DOHH2 (cell line): Measurements from ENCODE around the gene SAMSN1.

ENCODE experiments used
- H3F3A ChIP-seq: fragments of 200-600 bp; sonication (generic), shearing (Covaris generic); 2 replicates; pipeline ENCODE4 v1.6.0; 2016; ENCODE audit warnings: antibody characterized with exemption, mild to moderate bottlenecking; ENCODE audit not compliant: control insufficient read depth, insufficient read depth
- H3K27ac ChIP-seq: fragments of 200-600 bp; sonication (generic); 2 replicates; pipeline ENCODE4 v1.5.1; 2014; ENCODE audit warnings: low read depth, mild to moderate bottlenecking, low read length, moderate library complexity
- H3K27me3 ChIP-seq: fragments of 200-600 bp; sonication (generic); 2 replicates; pipeline ENCODE4 v1.6.1; 2014; ENCODE audit warnings: mild to moderate bottlenecking, low read length, mixed read lengths; ENCODE audit not compliant: control insufficient read depth
- H3K36me3 ChIP-seq: fragments of 200-600 bp; sonication (generic); 2 replicates; pipeline ENCODE4 v1.6.1; 2014; ENCODE audit warnings: mild to moderate bottlenecking, low read length, moderate library complexity, mixed read lengths; ENCODE audit not compliant: control insufficient read depth
- H3K4me1 ChIP-seq: fragments of 200-600 bp; sonication (generic); 2 replicates; pipeline ENCODE4 v1.6.1; 2014; ENCODE audit warnings: mild to moderate bottlenecking, low read length, mixed read lengths; ENCODE audit not compliant: control insufficient read depth
- H3K4me2 ChIP-seq: fragments of 200-600 bp; sonication (generic); 2 replicates; pipeline ENCODE4 v1.6.0; 2014; ENCODE audit warnings: mild to moderate bottlenecking, low read length, moderate library complexity
- H3K4me3 ChIP-seq: fragments of 200-600 bp; sonication (generic); 2 replicates; pipeline ENCODE4 v1.5.1; 2014; ENCODE audit warnings: mild to moderate bottlenecking, low read length, mixed read lengths
- H3K79me2 ChIP-seq: fragments of 200-600 bp; sonication (generic); 2 replicates; pipeline ENCODE4 v1.6.1; 2014; ENCODE audit warnings: mild to moderate bottlenecking, low read length, mixed read lengths; ENCODE audit not compliant: control insufficient read depth
- H3K9me2 ChIP-seq: fragments of 200-600 bp; sonication (generic); replicated peaks from 2 replicates; pipeline ENCODE4 v1.6.1; 2014; ENCODE audit warnings: mild to moderate bottlenecking, low read length, mixed read lengths; ENCODE audit not compliant: control insufficient read depth
- H3K9me3 ChIP-seq: fragments of 200-600 bp; sonication (generic); 2 replicates; pipeline ENCODE4 v1.6.1; 2014; ENCODE audit warnings: antibody characterized with exemption, low read length, mixed read lengths; ENCODE audit not compliant: control insufficient read depth, insufficient read depth
- H4K20me1 ChIP-seq: fragments of 200-600 bp; sonication (generic); 2 replicates; pipeline ENCODE4 v1.6.0; 2014; ENCODE audit warnings: low read depth, mild to moderate bottlenecking, antibody characterized with exemption, low read length, moderate library complexity; ENCODE audit not compliant: control insufficient read depth, insufficient read depth
- CTCF ChIP-seq: fragments of 200-600 bp; sonication (generic); IDR thresholded peaks from one replicate; pipeline ENCODE4 v1.5.1; 2014; ENCODE audit warnings: antibody characterized with exemption, mild to moderate bottlenecking, low read depth, low read length; ENCODE audit not compliant: poor library complexity, severe bottlenecking
- EZH2phosphoT487 ChIP-seq: fragments of 200-600 bp; sonication (generic); IDR thresholded peaks from 2 replicates; pipeline ENCODE4 v1.6.1; 2017; ENCODE audit warnings: borderline replicate concordance, mild to moderate bottlenecking, antibody characterized with exemption, low read length, moderate library complexity, mixed read lengths

The SAMSN1 gene

GRCh38 chr21:14545906-14546480 is at the start of gene SAMSN1:
Gene SAMSN1, minus strand, starts transcription at chr21:14546315. Its CDS starts 54 bp downstream, at chr21:14546261.
- Histone ChIP-seq H3K36me3 (no peaks in the 10 kb centered on the region), H3F3A (no peaks in the 10 kb centered on the region), H3K79me2 (no peaks in the 10 kb centered on the region), H3K4me1 (peaks cover 10% of the 10 kb centered on the region; the same call in 1 of the 2 replicates), H3K4me2 (peak within 1 kb of the TSS; percentile 49), H3K4me3 (peak within 1 kb of the TSS; percentile 64), H4K20me1 (no peaks in the 10 kb centered on the region), H3K9me2 (no peaks in the 10 kb centered on the region), H3K27me3 (no peaks in the 10 kb centered on the region), H3K9me3 (no peaks in the 10 kb centered on the region), H3K27ac (no peak within 1 kb of the TSS)
- no peak for TF ChIP-seq EZH2phosphoT487
- TF ChIP-seq CTCF: no peak

- Histone ChIP-seq H3F3A (no peaks in the 10 kb centered on the region), H3K4me3 (no peak overlapping the region), H4K20me1 (no peaks in the 10 kb centered on the region), H3K36me3 (no peaks in the 10 kb centered on the region), H3K4me1 (no peaks in the 10 kb centered on the region), H3K9me2 (no peaks in the 10 kb centered on the region), H3K27me3 (no peaks in the 10 kb centered on the region), H3K79me2 (no peaks in the 10 kb centered on the region), H3K4me2 (no peak overlapping the region), H3K27ac (no peak overlapping the region), H3K9me3 (no peaks in the 10 kb centered on the region)
- TF ChIP-seq CTCF (no peak), EZH2phosphoT487 (no peak)
Observed at GRCh38 chr21:14595449-14595848, 49.3 kb upstream of the SAMSN1 start.

- H3K9me2 ChIP-seq: no peaks in the 10 kb centered on the region
- H3K9me3 ChIP-seq: no peaks in the 10 kb centered on the region
- no peak overlapping the region for H3K27ac ChIP-seq
- H3K36me3 ChIP-seq: no peaks in the 10 kb centered on the region
- H3K4me3 ChIP-seq: no peak overlapping the region
- H3K4me1 ChIP-seq: no peaks in the 10 kb centered on the region
- no peak overlapping the region for H3K4me2 ChIP-seq
- no peaks in the 10 kb centered on the region for H3F3A ChIP-seq
- no peaks in the 10 kb centered on the region for H3K79me2 ChIP-seq
- TF ChIP-seq CTCF (no peak), EZH2phosphoT487 (no peak)
- no peaks in the 10 kb centered on the region for H3K27me3 ChIP-seq
- H4K20me1 ChIP-seq: no peaks in the 10 kb centered on the region
Observed at GRCh38 chr21:14594967-14595366, 48.9 kb upstream of the SAMSN1 start.

- H3K79me2 ChIP-seq: no peaks in the 10 kb centered on the region
- no peaks in the 10 kb centered on the region for H3K36me3 ChIP-seq
- no peaks in the 10 kb centered on the region for H3K27me3 ChIP-seq
- no peaks in the 10 kb centered on the region for H3K9me2 ChIP-seq
- H3K4me3 ChIP-seq: no peak overlapping the region
- no peaks in the 10 kb centered on the region for H3F3A ChIP-seq
- H4K20me1 ChIP-seq: no peaks in the 10 kb centered on the region
- H3K4me1 ChIP-seq: no peaks in the 10 kb centered on the region
- TF ChIP-seq CTCF (no peak), EZH2phosphoT487 (no peak)
- H3K27ac ChIP-seq: no peak overlapping the region
- no peak overlapping the region for H3K4me2 ChIP-seq
- H3K9me3 ChIP-seq: no peaks in the 10 kb centered on the region
Observed at GRCh38 chr21:14593230-14593629, 47.1 kb upstream of the SAMSN1 start.
